CD1c-positive myeloid dendritic cell (primary cell): ENCODE data around the gene TMX1.

Source experiments
- DNase-seq: peaks from one replicate; pipeline ENCODE4 v3.0.0-alpha.2; 2016; ENCODE audit errors: extremely low spot score

The TMX1 gene

GRCh38 chr14:51242545-51243490 is 2.8 kb downstream of the TMX1 start:
- DNase-seq = no peak

GRCh38 chr14:51244591-51244990 is 4.5 kb downstream of the TMX1 start:
- DNase-seq = no peak

- no peak for DNase-seq
Observed at GRCh38 chr14:51246032-51246431, 6.0 kb downstream of the TMX1 start.

- peak; percentile 26 for DNase-seq
Observed at GRCh38 chr14:51248016-51248987, 8.3 kb downstream of the TMX1 start.

- DNase-seq = no peak
Observed at GRCh38 chr14:51251486-51251885, 11.4 kb downstream of the TMX1 start.

- no peak for DNase-seq
Observed at GRCh38 chr14:51253880-51254279, 13.8 kb downstream of the TMX1 start.

GRCh38 chr14:51258280-51258679 is 18.2 kb downstream of the TMX1 start:
- no peak for DNase-seq

GRCh38 chr14:51258788-51259187 is 18.7 kb downstream of the TMX1 start:
- DNase-seq = no peak

GRCh38 chr14:51260225-51260624 is 20.2 kb downstream of the TMX1 start:
- no peak for DNase-seq

GRCh38 chr14:51261151-51261550 is 21.1 kb downstream of the TMX1 start:
- no peak for DNase-seq

GRCh38 chr14:51262868-51263267 is 22.8 kb downstream of the TMX1 start:
- DNase-seq = no peak

GRCh38 chr14:51269634-51270033 is 29.6 kb downstream of the TMX1 start:
- DNase-seq = no peak

GRCh38 chr14:51276605-51277004 is 36.6 kb downstream of the TMX1 start:
- DNase-seq = no peak

GRCh38 chr14:51277753-51278415 is 37.8 kb downstream of the TMX1 start:
- no peak for DNase-seq

- DNase-seq = no peak
Observed at GRCh38 chr14:51282517-51282916, 42.5 kb downstream of the TMX1 start.

- DNase-seq = peak; percentile 60
Observed at GRCh38 chr14:51283402-51284085, 43.5 kb downstream of the TMX1 start.

GRCh38 chr14:51284241-51284640 is 44.2 kb downstream of the TMX1 start:
- DNase-seq = no peak

GRCh38 chr14:51285120-51285519 is 45.1 kb downstream of the TMX1 start:
- no peak for DNase-seq

- DNase-seq = no peak
Observed at GRCh38 chr14:51289169-51289568, 49.1 kb downstream of the TMX1 start.

GRCh38 chr14:51290132-51290531 is 50.1 kb downstream of the TMX1 start:
- DNase-seq = no peak

- DNase-seq = no peak
Observed at GRCh38 chr14:51291016-51291415, 51.0 kb downstream of the TMX1 start.
